Measurements from ENCODE around the gene POLN.
"Not testable (repeated sequence)": the region's sequence is repeated elsewhere in the genome, so short reads cannot be mapped to it uniquely, and the experiment has no call there.

POLN gene

DNA sequence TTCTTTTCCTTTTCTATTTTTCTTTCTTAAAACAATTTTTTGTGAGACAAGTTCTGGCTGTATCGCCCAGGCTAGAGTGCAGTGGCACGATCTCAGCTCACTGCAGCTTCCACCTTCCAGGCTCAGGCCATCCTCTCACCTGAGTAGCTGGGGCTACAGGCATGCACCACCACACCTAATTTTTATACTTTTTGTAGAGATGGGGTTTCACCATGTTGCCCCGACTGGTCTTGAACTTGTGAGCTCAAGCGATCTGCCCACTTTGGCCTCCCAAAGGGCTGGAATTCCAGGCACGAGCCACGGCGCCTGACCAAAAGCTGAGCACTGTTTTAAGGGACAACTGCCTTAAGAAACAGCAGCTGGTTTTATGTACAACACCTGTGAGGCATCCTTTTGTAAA lies 192.1 kb downstream of the POLN start:
- no peak for DNase-seq

DNA sequence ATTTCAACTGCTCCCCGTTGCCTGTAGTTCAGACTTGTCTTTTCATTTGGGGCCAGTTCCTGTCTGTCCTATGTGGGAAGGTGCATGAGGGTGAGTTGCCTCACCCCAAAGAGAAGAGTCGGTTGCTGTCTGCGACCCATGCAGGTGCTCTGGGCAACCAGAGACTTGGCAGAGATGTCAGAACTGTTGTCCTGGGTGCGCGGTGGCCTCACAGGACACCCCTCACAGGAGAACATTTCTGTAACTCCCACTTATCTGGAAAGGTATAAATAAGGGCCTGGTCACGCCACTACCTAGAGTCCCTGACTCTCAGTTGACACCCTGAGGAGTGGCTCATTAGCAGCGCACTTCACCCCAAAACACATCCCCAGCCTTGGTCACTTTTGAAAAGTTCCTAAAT lies 192.5 kb downstream of the POLN start:
- no peak for DNase-seq

DNA sequence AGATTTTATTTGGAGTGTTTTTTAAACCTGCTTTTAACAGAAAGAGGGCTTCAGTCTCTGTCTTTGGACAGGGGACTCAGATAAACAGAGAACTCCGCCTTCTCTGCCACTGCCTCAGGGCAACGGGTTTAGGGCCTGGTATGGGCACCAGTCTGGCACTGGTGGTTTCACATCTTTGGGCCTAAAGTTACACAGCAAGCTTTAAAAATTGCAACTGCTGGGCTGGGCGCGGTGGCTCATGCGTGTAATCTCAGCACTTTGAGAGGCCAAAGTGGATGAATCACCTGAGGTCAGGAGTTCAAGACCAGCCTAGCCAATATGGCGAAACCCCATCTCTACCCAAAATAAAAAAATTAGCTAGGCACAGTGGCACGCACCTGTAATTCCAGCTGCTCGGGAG lies 193.1 kb downstream of the POLN start:
- DNase-seq: no peak

DNA sequence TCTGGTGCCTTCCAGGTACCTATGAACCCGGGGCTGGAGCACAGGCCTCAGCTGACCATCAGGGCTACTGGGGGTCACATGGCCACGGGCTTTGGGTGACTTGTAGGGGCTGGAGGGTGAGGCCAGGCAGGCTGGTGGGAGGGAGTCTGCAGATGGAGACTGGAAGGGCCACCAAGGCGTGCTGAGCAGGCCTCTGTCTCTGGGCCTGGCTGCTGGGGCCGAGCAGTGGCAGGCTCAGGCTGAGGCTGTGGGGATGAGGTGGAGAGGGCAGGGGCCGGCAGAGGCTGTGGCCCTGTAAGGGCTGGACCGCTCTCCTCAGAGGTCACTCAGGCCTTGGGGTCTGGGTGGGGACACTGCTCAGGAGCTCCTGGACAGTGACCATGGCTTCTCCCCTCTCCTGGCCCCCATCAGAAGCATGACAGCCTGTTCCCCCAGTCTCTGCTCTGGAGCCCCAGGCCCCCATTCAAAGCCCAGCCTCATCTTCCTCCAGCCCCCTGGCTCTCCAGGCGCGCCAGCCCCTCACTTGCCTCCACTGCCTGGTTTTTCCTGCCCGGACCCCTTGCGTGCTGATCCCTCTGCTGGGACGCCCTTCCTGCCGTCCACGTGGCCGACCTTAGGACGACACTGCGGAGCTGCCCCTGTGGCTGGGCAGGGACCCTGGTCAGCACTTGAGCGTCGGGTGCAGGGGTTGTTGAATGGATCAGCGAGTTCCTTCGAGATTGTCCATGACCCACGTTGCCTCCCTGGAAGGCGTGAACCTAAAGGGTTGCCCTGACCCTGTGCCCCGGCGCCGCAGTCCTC lies 193.9 kb downstream of the POLN start:
- no peak for DNase-seq

DNA sequence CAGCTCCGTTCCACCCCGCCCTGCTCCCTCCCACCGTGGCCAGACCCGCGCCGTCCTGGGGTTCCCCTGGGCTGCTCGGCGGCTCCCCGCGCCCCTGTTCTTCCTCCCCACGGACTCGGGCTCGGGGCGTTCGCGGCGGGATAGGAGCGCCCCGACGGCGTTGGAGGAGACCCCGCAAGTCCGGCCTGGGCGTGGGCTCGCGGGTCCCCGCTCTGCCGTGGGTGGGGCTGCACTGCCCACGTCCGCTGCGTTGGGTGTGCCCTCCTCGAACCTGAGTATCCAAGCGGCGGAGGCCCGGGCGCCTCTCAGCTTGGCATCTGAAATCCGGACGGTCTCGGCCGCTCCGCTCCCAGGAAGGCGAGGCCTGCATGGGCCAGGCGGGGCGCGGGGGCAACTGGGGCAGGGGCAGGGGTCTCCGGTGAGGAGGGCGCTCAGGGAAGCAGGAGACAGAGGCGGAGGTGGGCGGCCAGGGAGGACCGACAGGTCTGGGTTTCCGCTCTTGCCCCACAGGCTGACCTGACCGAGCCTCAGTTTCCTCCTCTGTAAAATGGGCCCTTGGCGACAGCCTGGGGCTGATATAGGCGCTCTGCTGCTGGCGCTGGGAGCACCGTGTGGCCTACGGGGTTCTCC lies 194.8 kb downstream of the POLN start:
- DNase-seq: no peak

DNA sequence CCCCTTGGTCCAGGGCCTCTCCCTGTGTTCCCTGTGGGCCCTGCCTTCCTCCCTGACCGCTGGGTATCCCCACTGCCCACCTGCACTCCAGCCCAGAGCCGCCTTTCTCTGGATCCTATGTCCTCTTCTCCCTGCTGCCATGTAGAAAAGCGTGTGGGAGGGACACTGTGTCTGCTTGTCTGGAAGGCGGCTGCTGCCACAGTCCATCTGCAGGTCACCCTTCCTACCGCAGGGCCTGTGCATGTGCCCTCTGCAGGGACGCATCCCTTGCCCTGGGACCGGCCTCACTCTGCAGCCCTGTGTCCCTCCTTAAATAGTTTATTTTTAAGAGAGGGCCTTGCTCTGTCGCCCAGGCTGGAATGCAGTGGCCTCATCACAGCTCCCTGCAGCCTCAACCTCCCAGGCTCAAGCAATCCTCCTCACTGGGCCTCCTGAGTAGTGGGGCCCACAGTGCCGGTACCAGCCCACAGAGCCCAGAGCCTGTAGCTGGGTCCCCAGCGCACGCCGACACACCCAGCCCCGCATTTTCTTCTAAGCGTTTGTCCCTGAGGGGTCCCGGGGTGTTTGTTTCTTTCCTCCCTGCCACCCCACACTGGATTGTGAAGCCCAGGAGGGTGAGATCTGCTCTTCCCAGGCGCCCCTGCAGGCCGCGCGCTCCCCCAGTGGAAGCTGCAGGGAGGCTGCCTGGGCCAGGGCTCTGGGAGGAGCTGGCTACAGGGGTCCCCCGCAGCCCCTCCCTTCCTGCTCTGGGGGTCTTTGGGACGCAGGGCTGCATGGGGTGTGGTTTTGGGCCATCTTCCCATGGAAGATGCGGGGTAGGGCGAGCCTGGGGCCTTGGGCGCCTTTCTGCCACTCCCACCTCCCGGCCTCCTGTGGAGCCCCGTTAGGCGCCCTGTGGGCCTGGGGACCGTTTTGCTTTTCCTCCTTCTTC lies 195.6 kb downstream of the POLN start:
- no peak for DNase-seq

DNA sequence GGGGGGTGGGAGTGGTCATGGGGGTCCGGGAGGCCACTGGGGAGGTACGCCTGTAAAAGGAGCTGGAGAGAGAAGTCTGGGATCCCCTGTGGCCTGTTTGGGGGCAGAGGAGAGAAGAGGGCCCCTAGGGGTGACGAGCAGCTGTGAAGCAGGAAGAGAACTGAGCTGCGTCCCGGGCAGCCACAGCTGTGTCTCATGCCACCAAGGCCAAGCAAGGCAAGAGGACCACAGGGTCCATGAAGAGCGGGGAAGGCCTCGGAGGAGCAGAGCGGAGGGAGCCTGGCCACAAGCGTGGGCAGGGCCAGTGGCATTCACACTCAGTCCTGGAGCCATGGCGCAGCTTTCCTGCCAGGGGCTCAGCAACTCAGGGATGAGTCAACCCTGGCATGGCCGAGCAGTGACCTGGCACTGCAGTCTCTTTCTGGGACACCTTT lies 196.4 kb downstream of the POLN start:
- no peak for DNase-seq

DNA sequence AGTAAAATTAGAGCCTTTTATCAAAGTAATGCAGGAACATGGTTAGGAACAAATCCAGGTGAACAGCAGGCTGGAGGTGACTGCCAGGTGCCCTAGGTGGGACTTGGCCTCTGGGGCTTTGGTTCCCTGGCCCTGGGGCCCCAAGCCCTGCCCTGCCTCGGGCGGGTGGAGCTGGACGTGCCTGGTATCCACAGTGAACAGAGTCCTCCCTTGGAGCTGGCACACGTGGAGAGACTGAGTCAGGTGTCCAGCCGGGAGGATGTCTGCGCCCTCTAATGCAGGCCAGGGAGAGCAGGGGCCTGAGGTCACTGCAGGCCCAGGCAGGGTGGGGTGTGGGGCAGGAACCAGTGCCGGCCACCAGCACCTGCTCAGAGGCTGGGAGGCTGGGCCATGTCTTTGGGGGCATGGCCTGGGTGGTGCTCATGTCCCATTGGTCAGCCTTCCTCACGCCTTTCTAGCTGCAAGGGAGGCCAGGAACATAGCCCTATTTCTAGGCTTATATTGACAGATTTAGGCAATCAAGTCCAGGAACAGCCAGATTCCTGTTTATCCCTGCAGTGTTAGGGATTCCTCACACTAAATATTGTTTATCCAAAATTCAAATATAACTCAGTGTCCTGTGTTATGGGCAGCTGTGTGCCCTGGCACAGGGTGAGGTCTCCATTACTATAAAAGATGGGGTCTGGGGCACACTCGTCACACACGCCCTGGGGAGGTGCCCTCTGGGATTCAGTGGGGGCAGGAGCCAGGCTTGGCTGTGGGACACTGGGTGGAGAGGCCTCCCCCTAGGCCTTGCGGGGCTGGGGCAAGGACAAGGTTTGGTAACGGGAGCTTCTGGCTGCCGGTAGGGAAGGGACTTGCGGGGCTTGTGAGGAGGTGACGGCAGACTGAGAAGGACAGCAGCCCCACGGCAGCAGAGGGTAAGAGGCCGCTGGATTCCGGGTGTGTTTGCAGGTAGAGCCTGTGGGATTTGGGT lies 197.1 kb downstream of the POLN start:
- DNase-seq: no peak

DNA sequence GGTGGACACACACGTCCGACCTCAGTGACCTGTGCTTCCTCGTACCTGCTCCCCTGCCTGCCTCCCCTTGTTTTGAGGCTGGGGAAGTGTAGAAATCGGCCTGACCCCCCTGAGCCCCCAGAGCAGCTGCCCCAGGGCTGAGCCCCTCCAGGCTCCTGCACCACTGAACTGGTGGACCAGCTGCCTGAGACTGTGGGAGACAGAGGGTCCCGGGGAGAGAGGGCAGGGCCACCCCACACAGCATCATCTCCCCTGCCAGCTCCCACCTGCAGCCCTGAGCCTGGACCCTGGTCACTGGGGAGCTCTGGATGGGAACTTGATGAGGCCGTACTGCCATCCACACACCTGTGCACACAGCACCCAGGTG lies 197.8 kb downstream of the POLN start:
- DNase-seq: no peak

DNA sequence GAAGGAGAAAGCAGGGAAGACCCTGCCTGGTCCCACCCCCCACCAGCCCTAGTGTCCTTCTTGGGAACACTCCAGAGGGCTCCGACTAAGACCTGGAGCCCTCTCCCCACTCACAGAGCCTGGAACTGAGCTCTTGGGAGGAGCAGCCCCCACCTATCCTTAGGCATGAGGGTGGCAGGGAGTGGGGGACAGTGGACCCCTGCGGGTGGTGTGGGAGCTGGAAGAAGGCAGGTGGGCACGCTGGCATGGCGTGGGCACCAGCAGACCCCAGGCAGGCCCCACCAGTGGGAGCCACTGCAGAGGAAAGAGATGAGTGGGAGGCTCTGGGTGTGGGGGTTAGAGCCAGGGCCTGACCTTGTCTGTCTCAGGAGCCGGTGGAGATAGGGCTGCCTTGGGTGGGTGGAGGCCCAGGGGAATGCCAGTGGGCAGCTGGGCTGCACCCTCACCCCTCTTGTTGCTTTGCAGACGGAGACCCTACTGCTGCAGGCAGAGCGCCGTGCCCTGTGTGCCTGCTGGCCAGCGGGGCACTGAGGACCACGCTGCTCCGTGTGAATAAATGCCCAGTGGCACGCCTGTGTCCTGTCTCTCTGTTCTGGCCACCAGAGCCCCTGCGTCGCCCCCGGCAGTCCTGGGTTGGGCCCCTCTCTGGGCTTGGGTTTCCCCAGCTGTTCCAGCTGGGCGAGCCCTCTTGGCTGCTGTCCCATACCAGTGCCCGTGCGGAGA lies 198.4 kb downstream of the POLN start:
- DNase-seq: no peak

DNA sequence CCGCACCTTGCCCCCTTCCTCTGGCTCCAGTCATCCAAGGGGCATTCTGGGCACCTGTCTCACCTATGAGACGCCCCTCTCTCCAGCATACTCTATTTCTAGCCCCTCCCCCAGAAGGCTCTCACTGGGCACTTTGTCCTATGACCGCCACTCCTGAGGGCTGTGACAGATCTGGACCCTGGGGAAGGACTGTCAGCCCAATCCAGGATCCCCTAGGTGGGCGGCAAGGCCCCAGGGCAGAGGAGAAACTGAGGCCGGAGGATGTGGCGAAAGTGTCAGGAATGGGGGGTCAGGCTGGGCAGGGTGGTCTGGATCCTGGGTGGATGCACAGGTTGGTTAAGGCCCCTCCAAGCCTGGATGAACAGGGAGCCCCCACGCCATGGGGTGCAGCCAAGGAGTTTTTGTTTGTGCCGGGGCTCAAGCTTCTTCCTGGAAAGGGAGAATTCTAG lies 198.9 kb downstream of the POLN start:
- DNase-seq: no peak

DNA sequence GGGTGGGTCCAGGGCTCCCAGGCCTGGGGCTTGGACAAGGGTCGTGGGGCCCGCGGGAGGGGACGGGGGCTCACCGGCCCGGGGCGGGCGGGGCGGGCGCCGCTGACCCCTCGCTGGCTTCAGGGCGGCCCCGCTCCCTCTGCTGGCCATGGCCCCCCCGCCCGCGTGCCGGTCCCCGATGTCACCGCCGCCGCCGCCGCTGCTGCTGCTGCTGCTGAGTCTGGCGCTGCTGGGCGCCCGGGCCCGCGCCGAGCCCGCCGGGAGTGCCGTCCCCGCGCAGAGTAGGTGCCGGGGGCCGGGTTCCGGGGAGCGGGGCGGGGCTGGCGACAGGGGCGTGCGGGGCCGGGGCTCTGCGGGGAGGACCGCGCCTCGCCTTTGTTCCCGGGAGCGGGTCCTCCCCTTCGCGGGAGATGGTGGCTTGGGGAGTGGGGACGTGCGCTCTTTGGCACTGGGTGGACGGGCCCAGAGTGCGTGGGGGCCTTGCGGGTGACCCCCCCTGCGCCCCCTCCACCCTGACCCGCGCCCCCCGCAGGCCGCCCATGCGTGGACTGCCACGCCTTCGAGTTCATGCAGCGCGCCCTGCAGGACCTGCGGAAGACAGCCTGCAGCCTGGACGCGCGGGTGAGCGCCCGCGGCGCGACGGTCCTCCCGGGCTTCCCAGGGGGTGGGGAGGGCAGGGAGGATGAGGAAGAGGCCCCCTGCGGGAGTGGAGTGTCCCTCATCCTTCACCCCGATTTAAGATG lies 199.5 kb downstream of the POLN start:
- no peak for DNase-seq

DNA sequence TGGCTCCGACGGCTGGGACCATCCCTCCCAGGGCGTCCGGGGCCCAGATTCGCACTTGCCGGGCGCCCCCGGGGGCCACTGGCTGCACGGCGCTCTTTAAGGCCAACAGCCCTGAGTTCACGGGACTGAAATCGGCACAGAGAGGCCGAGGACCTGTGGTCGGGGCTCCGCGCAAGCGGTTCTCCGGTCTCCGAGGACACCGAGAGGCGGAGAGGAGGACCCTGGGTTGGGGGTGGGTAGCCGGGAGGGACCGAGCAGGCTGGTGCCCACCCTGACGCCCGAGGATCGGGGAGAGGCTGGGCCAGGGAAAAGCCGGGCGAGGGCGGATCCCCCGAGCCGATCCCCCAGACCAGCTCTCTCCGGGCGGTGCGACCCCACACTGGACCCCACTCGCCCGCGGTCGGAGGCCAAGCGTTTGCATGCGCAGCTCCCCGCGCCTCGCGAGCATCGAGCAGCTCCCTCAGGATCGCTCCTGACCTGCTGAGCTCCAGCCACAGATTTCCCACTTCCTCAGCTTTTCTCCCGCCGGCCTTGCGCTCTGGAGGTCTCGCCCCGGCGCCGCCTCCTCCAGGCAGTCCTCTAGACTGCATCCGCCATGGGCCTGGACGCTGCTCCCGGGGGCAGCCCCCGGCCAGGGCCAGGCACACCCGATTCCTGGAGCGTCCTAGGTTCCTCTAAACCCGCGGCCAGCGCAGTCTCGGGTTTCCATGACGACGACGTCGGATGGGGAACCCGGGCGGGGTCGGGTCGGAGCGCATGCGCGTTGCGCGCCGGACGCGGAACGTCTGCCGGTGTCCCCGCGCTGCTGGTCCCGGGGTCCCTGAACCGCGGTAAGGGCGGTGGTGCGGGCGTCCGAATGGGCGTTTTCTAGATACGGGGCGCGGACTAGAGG lies 200.4 kb downstream of the POLN start:
- DNase-seq: no peak

DNA sequence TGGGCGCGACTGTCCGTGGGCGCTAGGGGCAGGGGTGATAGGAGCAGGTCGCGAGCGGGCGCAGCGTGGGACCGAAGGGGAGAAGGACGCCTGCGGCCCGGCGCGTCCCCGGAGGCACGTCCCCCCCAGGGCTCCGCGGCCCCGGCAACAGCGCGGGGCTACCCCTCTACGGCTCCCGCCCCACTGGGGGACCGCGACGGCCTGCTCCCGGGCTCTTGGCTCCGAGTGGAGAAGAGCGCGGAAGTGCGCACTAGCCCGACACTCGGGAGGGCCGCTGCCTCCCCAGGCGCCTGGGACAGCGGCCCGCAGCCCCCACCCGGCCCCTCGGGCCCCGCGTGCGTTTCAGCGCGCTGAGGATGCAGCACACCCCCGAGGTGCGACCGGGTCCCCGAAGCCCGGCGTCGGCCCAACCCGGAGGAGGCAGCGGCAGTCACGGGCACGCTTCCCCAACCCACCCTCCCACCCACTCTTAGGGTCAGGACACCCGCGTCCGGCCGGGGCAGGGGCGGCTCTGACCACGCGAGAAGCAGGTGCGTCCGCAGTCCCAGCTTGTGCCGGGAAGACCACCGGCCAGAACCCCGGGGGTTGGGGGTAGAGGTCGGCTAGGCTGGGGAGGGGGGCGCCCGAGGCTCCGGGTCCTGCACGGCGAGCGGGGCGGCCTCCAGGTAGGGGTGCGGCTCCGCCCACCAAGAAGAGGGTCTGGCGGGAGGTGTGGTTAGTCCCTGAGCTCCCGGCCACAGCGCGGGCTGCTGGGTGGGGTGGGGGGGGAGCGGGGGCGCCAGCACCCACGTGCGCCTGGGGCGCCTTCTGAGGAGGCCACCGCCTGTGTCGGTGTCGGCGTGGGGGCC lies 201.3 kb downstream of the POLN start:
- no peak for DNase-seq

DNA sequence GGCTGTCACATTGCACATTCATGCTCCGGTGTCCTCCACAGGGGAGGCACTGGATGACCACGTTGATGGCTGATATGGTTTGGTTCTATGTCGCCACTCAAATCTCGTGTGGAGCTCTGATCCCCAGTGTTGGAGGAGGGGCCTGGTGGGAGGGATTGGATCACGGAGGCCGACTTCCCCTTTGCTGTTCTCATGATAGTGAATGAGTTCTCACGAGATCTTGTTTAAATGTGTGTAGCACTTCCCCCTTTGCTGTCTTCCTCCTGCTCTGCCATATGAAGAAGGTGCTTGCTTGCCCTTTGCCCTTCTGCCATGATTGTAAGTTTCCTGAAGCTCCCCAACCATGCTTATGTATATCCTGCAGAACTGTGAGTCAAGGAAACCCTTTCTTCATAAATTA lies 205.1 kb downstream of the POLN start:
- no peak for DNase-seq

DNA sequence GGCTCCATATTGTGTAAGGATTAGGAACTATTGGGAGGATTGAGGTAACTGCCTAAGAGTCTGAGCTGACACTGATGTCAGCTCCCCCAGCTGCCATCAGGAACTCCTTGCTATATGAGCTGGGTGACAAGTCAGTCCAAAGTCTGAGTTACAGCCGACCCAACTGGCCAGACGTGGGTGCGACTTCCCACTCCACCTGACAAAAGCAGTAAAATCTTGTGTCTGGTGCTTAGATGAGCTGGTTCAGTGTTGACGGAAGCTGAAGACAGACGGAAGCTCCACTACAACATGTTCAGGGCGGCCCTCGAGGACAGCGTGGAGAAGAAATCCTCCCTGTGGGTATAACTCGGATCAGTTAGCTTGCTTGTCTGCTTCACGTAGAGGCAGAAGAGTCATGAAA lies 205.6 kb downstream of the POLN start:
- DNase-seq: no peak

DNA sequence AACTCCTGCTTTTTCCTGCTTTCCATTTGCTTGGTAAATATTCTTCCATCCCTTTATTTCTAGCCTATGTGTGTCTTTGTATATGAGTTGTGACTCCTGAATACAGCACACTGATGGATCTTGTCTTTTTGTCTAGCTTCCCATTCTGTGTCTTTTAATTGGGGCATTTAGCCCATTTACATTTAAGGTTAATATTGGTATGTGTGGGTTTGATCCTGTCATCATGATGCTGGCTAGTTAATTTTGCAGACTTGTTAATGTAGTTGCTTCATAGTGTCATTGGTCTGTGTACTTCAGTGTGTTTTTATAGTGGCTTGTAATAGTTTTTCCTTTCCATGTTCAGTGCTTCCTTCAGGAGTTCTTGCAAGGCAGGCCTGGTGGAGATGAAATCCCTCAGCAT lies 210.8 kb downstream of the POLN start:
- DNase-seq: not testable (repeated sequence)

DNA sequence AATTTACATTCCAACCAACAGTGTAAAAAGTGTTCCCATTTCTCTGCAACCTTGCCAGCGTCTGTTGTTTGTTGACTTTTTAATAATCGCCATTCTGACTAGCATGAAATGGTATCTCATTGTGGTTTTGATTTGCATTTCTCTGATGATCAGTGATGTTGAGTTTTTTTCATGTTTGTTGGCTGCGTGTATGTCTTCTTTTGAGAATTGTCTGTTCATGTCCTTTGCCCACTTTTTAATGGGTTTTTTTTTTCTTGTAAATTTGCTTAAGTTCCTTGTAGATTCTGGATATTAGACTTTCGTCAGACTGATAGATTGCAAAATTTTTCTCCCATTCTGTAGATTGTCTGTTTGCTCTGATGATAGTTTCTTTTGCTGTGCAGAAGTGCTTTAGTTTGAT lies 214.8 kb downstream of the POLN start:
- not testable (repeated sequence) for DNase-seq

DNA sequence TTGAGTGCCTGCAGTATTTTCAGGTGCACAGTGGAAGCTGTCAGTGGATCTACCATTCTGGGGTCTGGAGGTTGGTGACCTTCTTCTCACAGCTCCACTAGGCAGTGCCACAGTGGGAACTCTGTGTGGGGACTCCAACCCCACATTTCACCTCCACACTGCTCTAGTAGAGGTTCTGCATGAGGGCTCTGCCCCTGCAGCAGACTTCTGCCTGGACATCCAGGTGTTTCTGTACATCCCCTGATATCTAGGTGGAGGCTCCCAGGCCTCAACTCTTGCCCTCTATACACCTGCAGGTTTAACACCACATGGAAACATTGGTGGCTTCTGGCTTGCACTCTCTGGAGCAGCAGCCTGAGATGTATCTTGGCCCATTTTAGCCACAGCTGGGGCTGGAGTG lies 216.1 kb downstream of the POLN start:
- DNase-seq: no peak
